Measurements from ENCODE around the gene PHEX. TPM values are rescaled to one million over a fixed set of nuclear protein-coding genes. Genes with fewer than 3 reads are reported as not detected.

Gene PHEX
- total RNA-seq, 2 donors from 2014 or later, result not detected

DNA sequence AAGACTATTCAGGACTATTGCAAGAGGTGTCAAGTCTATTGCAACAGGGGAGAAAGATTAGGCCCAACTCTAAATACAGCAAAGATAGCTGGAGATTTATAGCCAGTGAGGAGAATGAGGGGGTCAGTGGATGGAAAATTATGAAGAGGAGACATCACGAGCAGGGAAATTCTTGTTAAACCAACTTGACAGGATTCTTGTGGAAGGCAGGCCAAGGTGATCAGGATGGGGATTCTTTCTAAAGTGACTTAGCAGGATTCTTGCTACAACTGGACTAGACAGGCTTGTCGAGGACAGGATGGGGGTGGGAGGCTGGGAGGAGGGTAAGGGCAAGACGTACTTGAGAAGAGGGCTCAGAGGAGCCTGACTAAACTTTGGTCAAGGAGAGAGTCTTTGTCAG lies 89.0 kb downstream of the PHEX start:
- intact Hi-C loops (cut with DNase I), result no loop called here
- DNase-seq (no peak), ATAC-seq (no peak)
- Histone ChIP-seq H3K27ac (no peak overlapping the region), H3K27me3 (no peaks in the 10 kb centered on the region), H3K36me3 (replicated peaks in 1 of 2; ENCODE audit: insufficient read depth in 1 of 2, low read depth in 2 of 2) (no peaks in the 10 kb centered on the region), H3K4me3 (no peak overlapping the region), H3K9me3 (no peaks in the 10 kb centered on the region), H3K4me1 (no peaks in the 10 kb centered on the region)
- WGBS, 2 donors, result 88 to 97% methylated on average over 3 of the region's 3 CpGs
- no peak for TF ChIP-seq POLR2A (IDR thresholded peaks at IDR 0.05)
- TF ChIP-seq, protein P1, sequence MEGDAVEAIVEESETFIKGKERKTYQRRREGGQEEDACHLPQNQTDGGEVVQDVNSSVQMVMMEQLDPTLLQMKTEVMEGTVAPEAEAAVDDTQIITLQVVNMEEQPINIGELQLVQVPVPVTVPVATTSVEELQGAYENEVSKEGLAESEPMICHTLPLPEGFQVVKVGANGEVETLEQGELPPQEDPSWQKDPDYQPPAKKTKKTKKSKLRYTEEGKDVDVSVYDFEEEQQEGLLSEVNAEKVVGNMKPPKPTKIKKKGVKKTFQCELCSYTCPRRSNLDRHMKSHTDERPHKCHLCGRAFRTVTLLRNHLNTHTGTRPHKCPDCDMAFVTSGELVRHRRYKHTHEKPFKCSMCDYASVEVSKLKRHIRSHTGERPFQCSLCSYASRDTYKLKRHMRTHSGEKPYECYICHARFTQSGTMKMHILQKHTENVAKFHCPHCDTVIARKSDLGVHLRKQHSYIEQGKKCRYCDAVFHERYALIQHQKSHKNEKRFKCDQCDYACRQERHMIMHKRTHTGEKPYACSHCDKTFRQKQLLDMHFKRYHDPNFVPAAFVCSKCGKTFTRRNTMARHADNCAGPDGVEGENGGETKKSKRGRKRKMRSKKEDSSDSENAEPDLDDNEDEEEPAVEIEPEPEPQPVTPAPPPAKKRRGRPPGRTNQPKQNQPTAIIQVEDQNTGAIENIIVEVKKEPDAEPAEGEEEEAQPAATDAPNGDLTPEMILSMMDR (IDR thresholded peaks at IDR 0.05), result no peak

DNA sequence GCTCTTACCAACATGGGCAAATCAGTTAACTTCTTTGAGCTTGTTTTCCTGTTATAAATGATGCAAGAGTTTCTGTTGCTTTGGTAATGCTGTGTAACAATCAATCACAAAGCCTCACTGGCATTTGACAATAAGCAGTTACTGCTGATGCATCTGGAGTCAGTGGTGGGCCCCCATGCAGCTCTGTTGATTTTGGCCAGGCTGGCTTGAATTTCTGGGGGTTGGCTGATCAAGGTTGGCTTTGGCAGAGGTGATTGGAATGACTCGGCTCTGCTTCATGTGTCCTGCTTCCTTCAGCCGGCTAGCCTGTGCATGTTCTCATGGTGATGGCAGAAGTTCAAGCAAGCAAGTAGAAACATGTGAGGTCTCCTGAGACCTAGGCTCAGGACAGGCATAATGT lies 90.4 kb downstream of the PHEX start:
- intact Hi-C loops (cut with DNase I), result no loop called here
- Histone ChIP-seq H3K27me3 (no peaks in the 10 kb centered on the region), H3K9me3 (no peaks in the 10 kb centered on the region), H3K36me3 (replicated peaks in 1 of 2; ENCODE audit: insufficient read depth in 1 of 2, low read depth in 2 of 2) (no peaks in the 10 kb centered on the region), H3K4me1 (no peaks in the 10 kb centered on the region), H3K27ac (no peak overlapping the region), H3K4me3 (no peak overlapping the region)
- ATAC-seq, result no peak
- TF ChIP-seq, protein P1 (IDR thresholded peaks at IDR 0.05), result no peak
- TF ChIP-seq POLR2A (IDR thresholded peaks at IDR 0.05), result no peak
- DNase-seq, result peak in 1 of 4 donors; percentile 15
- WGBS, 2 donors, result 33% methylated on average over 2 of the region's 2 CpGs; no CpG with 5 or more reads in 1 of the 2 donors

DNA sequence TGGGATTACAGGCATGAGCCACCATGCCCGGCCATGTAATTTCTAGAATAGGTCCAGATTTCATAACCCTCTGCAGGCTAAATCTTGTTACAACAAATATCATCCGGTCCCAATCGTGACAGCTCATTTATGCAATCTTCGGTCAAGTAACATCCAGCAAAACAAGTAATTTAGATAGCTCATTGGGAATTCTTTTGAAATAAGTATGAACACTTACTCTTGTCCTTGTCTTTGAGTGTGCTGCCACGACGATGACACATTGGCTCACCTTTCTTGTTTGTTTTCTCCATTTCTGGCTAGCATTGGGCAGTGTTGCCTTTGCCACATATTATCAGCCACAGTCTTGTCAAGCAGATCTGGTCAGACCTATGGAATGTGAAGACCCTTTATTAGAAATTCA lies 92.0 kb downstream of the PHEX start:
- Histone ChIP-seq H3K9me3 (no peaks in the 10 kb centered on the region), H3K4me1 (no peaks in the 10 kb centered on the region), H3K4me3 (no peak overlapping the region), H3K27ac (no peak overlapping the region), H3K36me3 (replicated peaks in 1 of 2; ENCODE audit: insufficient read depth in 1 of 2, low read depth in 2 of 2) (no peaks in the 10 kb centered on the region), H3K27me3 (no peaks in the 10 kb centered on the region)
- 81 to 84% methylated on average over 6 of the region's 6 CpGs for WGBS, 2 donors
- TF ChIP-seq, protein P1 (IDR thresholded peaks at IDR 0.05), result no peak
- TF ChIP-seq POLR2A (IDR thresholded peaks at IDR 0.05), result no peak
- no peak for DNase-seq
- no peak for ATAC-seq
- intact Hi-C loops (cut with DNase I), result no loop called here

DNA sequence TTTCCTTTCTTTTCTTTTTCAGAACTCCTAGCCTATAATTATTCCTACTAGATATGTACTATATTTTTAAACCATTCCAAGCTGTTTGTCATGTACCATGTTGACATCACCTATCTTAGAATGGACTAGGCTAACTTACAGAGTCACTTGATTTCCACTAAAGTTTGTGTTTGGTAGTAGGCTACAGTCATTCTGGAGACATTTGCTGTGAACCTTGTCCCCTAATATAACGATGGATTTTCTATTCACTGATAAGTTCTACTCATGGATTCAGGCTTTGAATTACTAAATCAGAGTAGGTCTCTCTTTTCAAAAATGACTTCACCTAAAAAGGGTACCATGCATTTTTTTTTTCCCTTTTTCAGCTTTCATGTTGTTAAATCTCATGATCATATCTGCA lies 93.4 kb downstream of the PHEX start:
- Histone ChIP-seq H3K9me3 (no peaks in the 10 kb centered on the region), H3K27me3 (no peaks in the 10 kb centered on the region), H3K27ac (no peak overlapping the region), H3K4me1 (no peaks in the 10 kb centered on the region), H3K4me3 (no peak overlapping the region), H3K36me3 (replicated peaks in 1 of 2; ENCODE audit: insufficient read depth in 1 of 2, low read depth in 2 of 2) (no peaks in the 10 kb centered on the region)
- intact Hi-C loops (cut with DNase I), result no loop called here
- DNase-seq (no peak), ATAC-seq (no peak)
- TF ChIP-seq POLR2A (IDR thresholded peaks at IDR 0.05), result no peak
- TF ChIP-seq, protein P1 (IDR thresholded peaks at IDR 0.05), result no peak
- WGBS, 2 donors, result 33 to 50% methylated on average over 1 of the region's 1 CpG

DNA sequence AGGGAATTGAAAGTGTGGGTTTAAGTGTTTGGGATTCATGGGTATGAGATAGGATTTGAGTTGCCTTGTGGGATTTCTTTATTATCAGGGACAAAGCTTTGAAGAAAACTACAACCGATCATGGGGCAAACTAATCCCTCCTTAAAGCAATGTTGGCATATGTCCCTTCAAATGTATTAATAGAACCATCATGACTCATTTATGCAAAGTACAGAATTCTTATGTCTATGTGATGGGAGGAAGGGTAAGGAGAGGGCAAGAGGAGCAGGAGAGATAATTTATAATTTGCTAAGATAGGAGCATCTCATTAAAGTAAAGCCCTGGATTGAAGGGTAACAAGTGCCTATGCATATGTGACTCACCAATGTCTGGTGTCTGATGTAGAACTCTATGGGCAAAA lies 94.2 kb downstream of the PHEX start:
- H3K27me3 ChIP-seq, result no peaks in the 10 kb centered on the region
- H3K9me3 ChIP-seq, result no peaks in the 10 kb centered on the region
- H3K4me1 ChIP-seq, result no peaks in the 10 kb centered on the region
- no peaks in the 10 kb centered on the region for H3K36me3 ChIP-seq (replicated peaks in 1 of 2; ENCODE audit: insufficient read depth in 1 of 2, low read depth in 2 of 2)
- no peak overlapping the region for H3K27ac ChIP-seq
- 100% methylated on average over 1 of the region's 1 CpG for WGBS, 2 donors
- no peak overlapping the region for H3K4me3 ChIP-seq
- intact Hi-C loops (cut with DNase I), result no loop called here
- DNase-seq, result no peak
- no peak for TF ChIP-seq POLR2A (IDR thresholded peaks at IDR 0.05)
- TF ChIP-seq, protein P1 (IDR thresholded peaks at IDR 0.05), result no peak
- ATAC-seq, result no peak

Data from body of pancreas (tissue), 4 donors.